NCI-H748 treated with DMSO at 0.1 percent for 48 hours (cell line): ENCODE measurements around the gene ATF4.
"Not testable (repeated sequence)": the region's sequence is repeated elsewhere in the genome, so short reads cannot be mapped to it uniquely, and the experiment has no call there.

Source experiments
- DNase-seq: peaks from one replicate; lab custom pipeline; 2025; lab: John Stamatoyannopoulos, UW

Gene ATF4

DNA sequence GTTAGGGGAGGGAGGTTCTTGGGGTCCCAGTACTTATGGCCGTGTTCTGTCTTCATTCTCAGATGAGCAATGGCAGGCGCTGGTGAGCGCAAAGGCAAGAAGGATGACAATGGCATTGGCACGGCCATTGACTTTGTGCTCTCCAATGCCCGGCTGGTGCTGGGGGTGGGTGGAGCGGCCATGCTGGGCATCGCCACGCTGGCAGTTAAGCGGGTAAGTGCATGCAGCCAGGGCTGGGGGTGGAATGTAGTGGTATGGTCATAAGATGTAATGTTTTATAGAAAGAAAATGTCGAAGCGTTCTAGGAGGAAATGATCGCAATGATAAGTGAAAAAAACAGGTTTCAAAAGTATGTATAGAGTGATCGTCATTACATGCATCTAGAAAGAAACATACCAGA is 9.1 kb upstream of the ATF4 start:
- DNase-seq, result no peak

DNA sequence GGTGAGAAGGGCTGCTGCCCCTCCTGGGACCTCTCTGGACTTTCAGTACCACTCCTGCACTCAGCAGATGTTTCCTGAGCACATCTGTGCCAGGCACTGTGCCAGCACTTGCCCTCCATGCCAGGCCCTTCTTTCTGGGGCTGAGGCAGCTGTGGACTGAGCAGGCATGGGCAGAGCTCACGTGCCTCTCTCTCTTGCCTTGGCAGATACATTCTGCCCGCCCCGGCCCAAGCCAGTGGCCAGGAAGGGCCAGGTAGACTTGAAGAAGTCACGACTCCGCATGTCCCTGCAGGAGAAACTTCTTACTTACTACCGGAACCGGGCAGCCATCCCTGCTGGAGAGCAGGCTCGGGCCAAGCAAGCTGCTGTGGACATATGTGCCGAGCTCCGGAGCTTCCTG is 8.3 kb upstream of the ATF4 start:
- no peak for DNase-seq

DNA sequence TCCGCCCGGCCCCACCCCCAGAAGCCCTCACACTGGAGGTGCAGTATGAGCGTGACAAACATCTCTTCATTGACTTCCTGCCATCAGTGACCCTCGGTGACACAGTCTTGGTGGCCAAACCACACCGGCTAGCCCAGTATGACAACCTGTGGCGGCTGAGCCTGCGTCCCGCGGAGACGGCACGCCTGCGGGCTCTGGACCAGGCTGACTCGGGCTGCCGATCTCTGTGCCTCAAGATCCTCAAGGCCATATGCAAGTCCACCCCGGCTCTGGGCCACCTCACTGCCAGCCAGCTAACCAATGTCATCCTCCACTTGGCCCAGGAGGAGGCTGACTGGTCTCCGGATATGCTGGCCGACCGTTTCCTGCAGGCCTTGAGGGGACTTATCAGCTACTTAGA is 6.6 kb upstream of the ATF4 start:
- no peak for DNase-seq

DNA sequence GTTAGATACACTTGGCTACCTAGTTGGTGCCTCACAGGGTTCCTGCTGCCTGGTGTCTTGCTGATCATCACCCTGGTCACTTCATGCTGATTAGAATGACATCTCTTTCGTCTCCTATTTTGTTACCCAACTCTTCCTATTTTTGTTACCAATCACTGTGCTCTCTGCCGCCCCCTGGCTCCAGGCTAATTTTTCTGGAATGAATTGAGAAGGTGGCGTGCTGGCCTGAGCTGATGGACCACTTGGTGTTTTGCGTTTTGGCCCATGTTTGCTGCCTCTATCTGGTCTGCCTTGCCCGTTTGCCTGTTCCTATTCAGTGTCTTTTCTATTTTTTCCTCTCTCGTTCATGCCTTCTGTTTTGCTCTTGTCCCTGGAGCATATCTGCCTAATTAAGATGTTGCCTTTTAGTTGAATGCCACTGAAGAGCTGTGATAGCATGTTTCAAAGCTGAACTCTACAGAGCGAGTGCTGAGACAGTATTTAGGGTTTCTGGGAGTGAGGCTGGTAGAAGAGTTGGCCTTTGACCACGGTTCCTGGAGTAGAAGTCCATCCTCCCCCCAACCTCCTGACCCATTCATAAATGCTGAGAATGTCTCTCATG is 5.9 kb upstream of the ATF4 start:
- DNase-seq, result no peak

DNA sequence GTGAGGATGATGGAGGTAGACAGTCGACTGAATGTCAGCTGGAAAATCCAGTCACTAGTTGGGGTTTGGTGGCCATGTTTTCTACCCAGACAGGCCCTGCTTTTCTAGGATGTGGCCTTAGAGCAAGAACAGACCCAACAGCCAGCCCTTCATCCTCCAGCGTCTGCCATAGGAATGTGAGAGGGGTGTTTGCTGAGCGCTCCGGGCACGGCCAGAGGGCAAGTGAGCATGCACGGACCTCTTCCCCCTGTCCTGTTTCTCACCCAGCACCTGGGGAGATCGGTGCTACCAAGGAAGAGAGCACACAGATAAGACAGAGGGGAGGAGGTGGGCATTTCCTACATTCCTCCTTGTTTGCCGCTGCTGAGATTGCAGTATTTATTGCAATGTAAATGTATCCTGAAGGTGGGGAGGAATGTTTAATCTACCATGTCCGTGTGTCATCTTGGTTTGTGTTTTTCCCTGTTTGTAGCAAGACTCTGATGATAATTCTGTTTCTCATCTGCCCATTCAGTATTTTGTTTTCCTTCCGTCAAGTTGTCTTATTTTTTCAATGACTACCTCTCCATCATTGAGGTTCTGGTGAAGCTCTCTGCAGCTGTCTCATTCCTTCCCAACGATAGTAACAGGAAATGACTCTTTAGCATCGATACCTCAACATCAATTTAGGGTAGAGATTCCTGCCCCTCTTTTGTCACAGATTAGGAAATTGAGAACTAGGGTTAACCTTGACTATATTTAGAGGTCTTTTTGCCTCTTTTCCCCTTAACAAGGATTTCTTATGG is 4.9 kb upstream of the ATF4 start:
- DNase-seq, result no peak

DNA sequence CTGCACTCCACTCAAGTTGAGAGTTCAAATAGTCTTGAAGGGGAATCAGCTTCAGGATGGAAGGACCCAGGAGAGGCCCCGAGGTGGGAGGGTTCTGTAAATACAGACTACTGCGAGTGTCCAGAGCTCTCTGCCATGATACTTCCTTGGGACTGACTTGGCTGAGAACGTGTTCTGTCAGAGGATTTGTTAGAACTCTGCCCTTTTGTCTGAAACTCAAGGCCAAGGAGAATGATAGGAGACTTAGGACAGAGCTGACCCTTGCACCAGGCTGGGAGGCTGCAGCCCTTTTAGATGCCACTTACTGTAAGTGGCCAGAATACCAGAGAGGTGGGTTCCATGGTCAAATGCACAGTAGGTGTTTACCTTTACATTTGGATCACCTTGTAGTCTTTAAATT is 2.9 kb upstream of the ATF4 start:
- no peak for DNase-seq

DNA sequence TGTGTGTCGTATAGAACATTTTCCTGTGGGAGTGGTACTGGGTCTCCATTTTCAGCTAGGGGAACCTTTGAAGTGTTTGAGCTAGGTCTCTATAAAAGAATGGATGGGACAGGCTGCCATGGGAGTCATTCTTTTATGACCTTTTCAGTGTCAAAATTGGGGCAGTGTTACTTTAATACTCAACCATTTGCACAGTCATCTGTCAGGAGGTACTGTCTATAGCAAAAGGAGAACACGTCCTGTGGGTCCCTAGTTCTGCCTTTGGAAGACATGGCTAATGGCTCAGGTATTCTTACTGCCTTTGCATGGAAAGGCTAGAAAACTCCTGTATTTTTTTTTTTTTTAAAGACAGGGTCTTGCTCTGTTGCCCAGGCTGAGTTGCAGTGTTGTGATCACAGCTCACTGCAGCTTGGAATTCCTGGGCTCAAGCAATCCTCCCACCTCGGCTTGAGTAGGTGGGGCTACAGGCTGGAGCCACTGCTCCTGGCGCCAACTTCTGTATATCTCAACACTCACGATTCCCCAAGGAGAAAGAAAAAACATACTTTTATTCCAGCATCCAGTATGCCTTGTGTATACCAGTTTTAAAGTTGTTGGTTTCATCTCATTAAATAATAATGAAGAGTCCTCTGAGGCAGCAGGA is 2.1 kb upstream of the ATF4 start:
- DNase-seq, result no peak

DNA sequence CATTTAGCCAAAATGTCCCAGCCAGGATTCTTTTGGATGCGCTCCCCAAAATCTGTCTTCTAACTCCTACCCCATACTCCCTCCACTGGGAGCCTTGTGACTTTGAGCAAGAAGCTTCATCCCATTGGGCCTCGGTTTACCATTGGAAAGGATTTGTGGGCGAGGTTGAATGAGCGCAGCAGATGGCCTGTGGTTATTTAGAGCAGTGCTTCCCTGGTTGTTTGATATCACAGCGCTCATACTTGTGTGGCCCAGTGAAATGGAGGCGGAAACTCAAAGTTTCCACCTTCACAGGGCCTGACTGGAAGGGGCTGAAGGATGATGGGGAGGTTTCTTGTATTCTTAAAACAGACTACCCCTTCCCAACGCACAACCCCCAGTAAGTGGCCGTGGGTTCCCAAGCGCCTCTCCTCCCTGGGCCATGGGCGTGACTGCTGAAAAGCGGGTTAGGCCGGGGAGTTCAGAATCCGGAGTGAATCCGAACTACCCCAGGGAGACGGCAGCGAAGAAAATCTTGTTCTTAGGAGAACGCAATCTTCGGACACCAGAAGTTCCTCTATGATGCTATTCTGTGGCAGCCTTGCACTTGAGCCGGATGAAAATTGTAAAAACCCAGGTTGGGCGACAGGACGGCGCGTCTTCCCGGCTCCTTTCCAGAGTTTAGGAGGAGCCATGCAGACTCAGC is 1.2 kb upstream of the ATF4 start:
- no peak for DNase-seq

DNA sequence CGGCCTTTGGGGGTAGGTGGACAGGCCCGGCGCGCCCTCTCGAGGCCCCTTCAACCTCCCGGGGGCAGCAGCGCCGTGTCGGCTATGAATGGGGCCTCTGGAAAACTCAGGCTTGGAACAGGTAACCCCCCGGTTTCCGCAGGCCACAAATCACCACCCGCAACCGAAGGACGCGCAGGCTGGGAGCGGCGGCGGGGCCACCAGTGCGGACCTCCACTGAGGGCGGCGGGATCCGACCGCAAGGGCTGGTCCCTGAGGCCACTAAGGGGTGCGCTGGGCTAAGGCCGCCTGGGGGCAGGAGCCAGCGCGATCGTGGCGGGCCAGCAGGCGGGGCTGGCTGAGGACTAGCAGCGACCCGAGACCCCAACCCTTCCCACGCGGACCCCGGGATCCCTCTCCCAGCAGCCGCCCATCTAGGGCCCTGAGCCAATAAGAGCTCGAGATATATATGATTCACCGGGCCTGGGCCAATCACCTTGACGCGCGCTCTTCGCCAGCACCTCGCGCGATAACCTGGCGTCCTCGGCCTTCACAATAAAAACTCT is 609 bp upstream of the ATF4 start:
- peak; percentile 93 for DNase-seq

DNA sequence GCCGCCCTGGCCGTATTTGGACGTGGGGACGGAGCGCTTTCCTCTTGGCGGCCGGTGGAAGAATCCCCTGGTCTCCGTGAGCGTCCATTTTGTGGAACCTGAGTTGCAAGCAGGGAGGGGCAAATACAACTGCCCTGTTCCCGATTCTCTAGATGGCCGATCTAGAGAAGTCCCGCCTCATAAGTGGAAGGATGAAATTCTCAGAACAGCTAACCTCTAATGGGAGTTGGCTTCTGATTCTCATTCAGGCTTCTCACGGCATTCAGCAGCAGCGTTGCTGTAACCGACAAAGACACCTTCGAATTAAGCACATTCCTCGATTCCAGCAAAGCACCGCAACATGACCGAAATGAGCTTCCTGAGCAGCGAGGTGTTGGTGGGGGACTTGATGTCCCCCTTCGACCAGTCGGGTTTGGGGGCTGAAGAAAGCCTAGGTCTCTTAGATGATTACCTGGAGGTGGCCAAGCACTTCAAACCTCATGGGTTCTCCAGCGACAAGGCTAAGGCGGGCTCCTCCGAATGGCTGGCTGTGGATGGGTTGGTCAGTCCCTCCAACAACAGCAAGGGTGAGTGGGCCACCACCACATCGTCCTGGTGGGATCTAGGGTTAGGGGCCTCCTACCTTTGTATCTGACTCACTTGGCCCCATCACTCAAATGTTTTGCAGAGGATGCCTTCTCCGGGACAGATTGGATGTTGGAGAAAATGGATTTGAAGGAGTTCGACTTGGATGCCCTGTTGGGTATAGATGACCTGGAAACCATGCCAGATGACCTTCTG is 934 bp downstream of the ATF4 start:
- not testable (repeated sequence) for DNase-seq

DNA sequence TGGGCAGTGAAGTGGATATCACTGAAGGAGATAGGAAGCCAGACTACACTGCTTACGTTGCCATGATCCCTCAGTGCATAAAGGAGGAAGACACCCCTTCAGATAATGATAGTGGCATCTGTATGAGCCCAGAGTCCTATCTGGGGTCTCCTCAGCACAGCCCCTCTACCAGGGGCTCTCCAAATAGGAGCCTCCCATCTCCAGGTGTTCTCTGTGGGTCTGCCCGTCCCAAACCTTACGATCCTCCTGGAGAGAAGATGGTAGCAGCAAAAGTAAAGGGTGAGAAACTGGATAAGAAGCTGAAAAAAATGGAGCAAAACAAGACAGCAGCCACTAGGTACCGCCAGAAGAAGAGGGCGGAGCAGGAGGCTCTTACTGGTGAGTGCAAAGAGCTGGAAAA is 1.7 kb downstream of the ATF4 start:
- DNase-seq, result not testable (repeated sequence)

DNA sequence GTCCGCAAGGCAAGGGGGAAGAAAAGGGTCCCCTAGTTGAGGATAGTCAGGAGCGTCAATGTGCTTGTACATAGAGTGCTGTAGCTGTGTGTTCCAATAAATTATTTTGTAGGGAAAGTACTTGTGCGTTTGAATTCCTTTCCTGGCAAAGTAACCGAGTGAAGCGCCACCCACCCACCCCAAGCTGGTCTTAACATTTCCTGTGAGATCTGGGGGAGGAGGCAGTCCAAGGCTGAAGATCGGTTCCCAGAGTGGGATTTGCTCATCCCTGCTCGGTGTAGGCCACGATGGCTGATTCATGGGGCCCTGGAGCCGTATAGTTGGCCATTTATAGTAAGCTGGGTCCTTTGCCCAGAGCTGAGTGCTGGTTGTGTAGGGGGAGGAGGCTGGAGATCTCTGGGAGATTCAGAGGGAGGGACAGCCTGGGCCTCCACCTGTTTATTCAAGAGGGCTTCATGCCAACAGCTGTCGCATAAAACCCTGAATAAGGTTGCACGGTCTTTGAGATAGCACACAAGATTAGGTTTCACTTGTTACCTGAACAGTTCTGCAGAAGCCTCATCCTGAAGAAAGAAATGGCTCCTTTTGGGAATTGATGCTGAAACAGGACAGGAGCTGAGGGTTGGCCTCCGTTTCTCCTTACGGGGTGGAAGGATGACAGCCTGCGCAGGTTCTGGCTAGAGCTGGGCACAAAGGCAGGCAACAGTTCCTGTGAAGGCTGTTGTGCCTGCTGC is 2.4 kb downstream of the ATF4 start:
- DNase-seq, result no peak

DNA sequence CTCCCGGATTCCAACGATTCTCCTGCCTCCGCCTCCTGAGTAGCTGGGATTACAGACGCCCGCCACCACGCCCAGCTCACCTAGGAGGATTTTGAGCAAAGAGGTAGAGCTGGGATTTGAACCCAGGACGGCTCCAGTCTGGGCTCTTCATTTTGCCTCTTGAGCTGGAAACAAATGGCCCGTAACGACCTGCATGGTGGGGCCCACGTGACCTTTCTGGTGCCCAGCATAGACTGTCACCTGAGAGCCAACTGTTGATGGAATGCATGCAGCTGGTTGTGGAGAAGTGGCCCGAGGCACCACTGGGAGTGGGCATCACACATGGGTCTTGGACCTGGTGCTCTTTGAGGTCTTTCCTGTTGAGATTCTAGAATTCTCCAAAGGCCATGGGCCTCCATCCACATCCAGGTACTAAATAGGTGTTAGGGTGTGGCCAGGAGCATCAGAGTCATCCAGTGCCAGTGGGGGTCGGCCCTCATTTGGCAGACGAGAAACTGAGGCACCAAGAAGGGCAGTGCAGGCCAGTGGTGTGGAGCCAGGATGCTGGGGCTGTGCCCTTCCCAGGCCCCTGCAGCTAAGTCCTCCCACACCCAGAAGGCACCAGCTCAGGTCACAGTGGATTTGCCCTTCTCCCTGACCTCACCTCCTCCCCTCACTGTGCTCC is 3.9 kb downstream of the ATF4 start:
- DNase-seq, result no peak

DNA sequence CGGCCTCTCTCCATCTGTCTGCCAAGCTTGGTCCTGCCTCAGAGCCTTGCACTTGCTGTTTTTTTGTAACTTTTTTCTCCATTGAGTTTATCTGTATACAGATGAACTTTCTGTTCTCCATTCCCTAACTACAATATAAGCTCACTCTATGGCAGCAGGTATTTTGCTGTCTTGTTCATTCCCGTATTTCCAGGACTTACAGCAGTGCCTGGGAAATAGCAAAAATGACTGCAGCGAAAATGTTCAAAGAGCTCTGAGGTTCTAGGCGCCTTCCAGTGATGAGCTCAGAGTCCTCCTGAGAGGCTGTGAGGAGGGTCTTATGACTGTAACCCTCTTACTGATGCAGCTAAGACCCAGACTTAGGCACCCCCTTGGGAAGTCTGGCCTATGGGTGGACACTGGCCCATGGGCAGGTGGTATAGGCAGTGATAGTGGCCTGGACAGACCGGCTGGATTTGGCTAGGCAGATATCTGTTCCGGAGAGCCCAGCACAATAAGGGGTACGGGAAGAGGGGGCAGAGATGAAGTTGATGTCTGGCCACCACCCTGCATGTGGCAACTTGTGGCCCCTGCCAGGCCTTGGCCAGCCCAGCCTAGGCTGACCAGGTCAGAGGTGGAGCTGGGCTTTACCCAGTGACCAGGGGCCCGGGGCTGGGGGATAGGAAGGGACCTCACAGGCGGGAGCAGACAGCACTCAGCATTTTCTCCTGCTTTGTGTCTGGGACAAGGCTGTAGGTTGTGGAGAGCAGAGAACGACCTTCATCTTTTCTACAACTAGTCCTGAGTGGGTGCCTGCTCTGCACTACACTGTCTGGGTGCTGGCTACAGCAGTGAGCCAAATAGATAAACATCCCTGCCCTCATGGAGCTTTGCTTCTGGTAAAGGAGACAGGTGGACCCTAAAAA is 4.6 kb downstream of the ATF4 start:
- DNase-seq, result no peak

DNA sequence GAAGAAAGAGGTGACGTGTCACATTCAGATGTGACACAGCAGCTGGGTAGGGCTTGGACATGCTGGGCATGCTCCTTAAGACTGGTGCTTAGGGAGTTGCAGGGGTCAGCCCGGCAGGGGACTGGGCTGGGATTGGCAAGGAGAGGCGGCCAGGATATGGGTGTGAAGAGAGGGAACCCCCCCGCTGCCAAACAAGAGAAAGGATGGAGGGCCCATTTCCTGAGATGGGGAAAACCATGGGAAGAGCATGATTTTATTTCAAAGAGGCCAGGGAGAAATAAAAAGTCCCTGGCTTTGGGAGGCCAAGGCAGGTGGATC is 5.3 kb downstream of the ATF4 start:
- no peak for DNase-seq

DNA sequence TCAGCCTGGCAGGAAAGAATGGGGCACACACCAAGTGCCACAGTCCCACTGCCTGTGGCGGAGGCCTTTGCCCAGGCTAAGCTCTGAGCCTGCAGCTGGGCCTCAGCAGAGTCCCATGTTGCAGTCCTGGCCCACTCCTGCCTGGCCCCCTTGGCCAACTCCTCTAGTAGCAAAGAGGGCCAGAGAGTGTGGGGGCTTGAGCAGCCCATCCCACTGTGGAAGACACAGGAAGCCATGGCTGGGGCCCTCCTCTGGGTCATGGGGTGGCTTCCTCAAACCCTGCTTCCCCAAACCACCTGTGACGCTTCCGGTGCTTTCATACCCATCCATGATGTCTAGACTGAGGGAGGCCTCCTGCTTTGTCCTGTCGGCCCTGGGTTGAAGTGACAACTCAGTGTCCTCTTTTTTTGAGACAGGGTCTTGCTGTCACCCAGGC is 6.4 kb downstream of the ATF4 start:
- DNase-seq, result no peak

DNA sequence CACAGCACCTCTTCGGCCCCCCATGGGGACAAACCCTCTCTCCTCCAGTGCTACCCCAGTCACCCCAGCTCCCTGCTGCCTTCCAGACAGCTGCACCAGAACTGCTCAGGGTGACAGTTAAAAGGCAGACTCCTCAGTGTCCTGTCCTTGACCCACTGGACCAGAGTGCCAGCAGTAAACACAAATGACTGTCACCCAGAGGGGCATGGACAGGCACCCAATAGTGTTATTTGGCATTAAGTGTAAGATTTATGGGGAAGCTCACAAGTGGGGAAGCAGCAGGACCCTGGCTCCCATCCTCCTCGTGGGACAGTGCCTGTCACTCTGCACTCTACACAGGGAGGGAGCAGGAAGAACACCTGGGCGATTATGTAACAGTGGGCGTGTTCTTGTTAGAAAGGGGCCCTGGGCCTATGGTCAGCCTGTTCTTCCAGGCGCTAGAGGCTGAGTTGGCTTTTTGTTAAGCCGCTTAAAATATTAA is 7.2 kb downstream of the ATF4 start:
- DNase-seq, result no peak

DNA sequence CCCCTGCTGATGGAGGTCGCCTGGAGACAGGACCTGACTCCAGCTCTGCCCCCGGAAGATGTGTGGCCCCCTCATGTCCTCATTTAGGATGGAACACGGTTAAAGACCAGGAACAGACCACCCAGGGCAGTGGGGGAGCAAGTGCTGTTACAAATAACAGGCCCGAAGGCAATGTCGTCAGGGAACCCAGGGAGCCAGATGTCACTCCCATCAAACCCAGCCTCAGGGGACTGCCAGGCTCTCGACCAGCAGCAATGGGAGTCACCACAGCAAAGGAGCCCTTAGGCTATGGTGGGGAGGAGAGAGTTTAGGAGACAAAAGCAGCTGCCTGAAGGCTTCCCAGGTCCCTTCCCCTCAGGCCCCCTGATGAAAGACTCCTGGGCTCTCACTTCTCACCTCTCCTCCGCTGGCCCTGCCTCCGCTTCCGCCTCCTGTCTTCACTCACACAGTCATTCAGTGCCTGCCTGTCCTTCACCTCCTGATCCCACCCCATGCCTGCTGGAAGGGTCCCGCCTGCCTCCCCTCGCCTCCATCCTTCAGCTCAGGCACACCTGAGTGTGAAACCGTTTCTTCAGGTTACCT is 7.8 kb downstream of the ATF4 start:
- no peak for DNase-seq
